Left ventricle myocardium inferior (tissue), 1 donor: ENCODE results near the gene BCR. TPM values are rescaled to one million over a fixed set of nuclear protein-coding genes. Genes with fewer than 3 reads are reported as not detected.

Source experiments
- DNase-seq: peaks from one replicate; pipeline ENCODE4 v3.0.0-alpha.2; 2020
- H3K27ac ChIP-seq: fragments of 200-600 bp; replicated peaks from 2 replicates; pipeline ENCODE4 v1.8.0; 2021
- H3K27me3 ChIP-seq: fragments of 200-600 bp; 2 replicates; pipeline ENCODE4 v1.8.0; 2021; ENCODE audit warnings: low read depth
- H3K36me3 ChIP-seq: fragments of 200-600 bp; 2 replicates; pipeline ENCODE4 v1.8.0; 2021
- H3K4me1 ChIP-seq: fragments of 200-600 bp; 2 replicates; pipeline ENCODE4 v1.8.0; 2021
- H3K4me3 ChIP-seq: fragments of 200-600 bp; 2 replicates; pipeline ENCODE4 v1.8.0; 2021; ENCODE audit warnings: mild to moderate bottlenecking, moderate library complexity
- H3K9me3 ChIP-seq: fragments of 200-600 bp; replicated peaks from 2 replicates; pipeline ENCODE4 v1.8.0; 2021
- CTCF ChIP-seq: fragments of 200-600 bp; IDR thresholded peaks from 2 replicates; pipeline ENCODE4 v1.8.0; 2021; ENCODE audit warnings: antibody characterized with exemption, mild to moderate bottlenecking, borderline replicate concordance
- intact Hi-C: fragments of 100-400 bp; cut with micrococcal nuclease; formaldehyde crosslinking; loops from one replicate; pipeline ENCODE4 v1.11.0; 2022
- total RNA-seq: library from RNA; stranded (reverse); fragmentation: NEBNext Ultra II Directional; extraction: Animal tissue kit (Norgen Biotek cat#: 25700); gene quantifications from one replicate; pipeline ENCODE4 v1.2.1, GENCODE V29; 2021
- donor health status: DM: no; HTN: yes; CAD: no; lungs with severe emphysema.

The BCR gene
- total RNA-seq, 1 donor from 2014 or later = 26.7 TPM

- DNase-seq = peak; percentile 50
These were observed 16.6 kb upstream of the BCR start for GRCh38 chr22:23163665-23164064.

GRCh38 chr22:23164091-23164490, 16.2 kb upstream of the BCR start:
- H3K9me3 ChIP-seq = no peaks in the 10 kb centered on the region
- no peaks in the 10 kb centered on the region for H3K27me3 ChIP-seq
- H3K4me1 ChIP-seq = no peaks in the 10 kb centered on the region
- no peak for TF ChIP-seq CTCF
- H3K36me3 ChIP-seq = no peaks in the 10 kb centered on the region
- intact Hi-C loops = no loop called here
- H3K27ac ChIP-seq = no peak overlapping the region
- H3K4me3 ChIP-seq = no peak overlapping the region
- DNase-seq = no peak

More at GRCh38 chr22:23163665-23164064, 16.6 kb upstream of the BCR start:
- Histone ChIP-seq H3K27ac (no peak overlapping the region), H3K27me3 (no peaks in the 10 kb centered on the region), H3K4me3 (no peak overlapping the region), H3K9me3 (no peaks in the 10 kb centered on the region), H3K4me1 (no peaks in the 10 kb centered on the region), H3K36me3 (no peaks in the 10 kb centered on the region)
- no peak for TF ChIP-seq CTCF
- intact Hi-C loops = no loop called here

GRCh38 chr22:23166042-23166831, 14.1 kb upstream of the BCR start:
- TF ChIP-seq CTCF = no peak
- Histone ChIP-seq H3K4me1 (no peaks in the 10 kb centered on the region), H3K27ac (no peak overlapping the region), H3K27me3 (no peaks in the 10 kb centered on the region), H3K9me3 (no peaks in the 10 kb centered on the region), H3K4me3 (no peak overlapping the region), H3K36me3 (no peaks in the 10 kb centered on the region)
- intact Hi-C loops = no loop called here
- DNase-seq = no peak

GRCh38 chr22:23166841-23167616, 13.3 kb upstream of the BCR start:
- no peak for DNase-seq
- Histone ChIP-seq H3K36me3 (no peaks in the 10 kb centered on the region), H3K27ac (no peak overlapping the region), H3K27me3 (no peaks in the 10 kb centered on the region), H3K4me1 (no peaks in the 10 kb centered on the region), H3K4me3 (no peak overlapping the region), H3K9me3 (no peaks in the 10 kb centered on the region)
- TF ChIP-seq CTCF = no peak
- intact Hi-C loops = no loop called here

- H3K4me1 ChIP-seq = no peaks in the 10 kb centered on the region
- no peaks in the 10 kb centered on the region for H3K9me3 ChIP-seq
- no peak overlapping the region for H3K27ac ChIP-seq
- no peaks in the 10 kb centered on the region for H3K36me3 ChIP-seq
- TF ChIP-seq CTCF = no peak
- no peaks in the 10 kb centered on the region for H3K27me3 ChIP-seq
- no peak for DNase-seq
- intact Hi-C loops = no loop called here
- H3K4me3 ChIP-seq = no peak overlapping the region
These were observed 11.8 kb upstream of the BCR start for GRCh38 chr22:23168391-23169042.
